ENCODE measurements around the gene TEP1. TPM values are rescaled to one million over a fixed set of nuclear protein-coding genes. Genes with fewer than 3 reads are reported as not detected.

TEP1 gene
- total RNA-seq, 2 donors from 2014 or later, result 53.7 to 71.3 TPM

DNA sequence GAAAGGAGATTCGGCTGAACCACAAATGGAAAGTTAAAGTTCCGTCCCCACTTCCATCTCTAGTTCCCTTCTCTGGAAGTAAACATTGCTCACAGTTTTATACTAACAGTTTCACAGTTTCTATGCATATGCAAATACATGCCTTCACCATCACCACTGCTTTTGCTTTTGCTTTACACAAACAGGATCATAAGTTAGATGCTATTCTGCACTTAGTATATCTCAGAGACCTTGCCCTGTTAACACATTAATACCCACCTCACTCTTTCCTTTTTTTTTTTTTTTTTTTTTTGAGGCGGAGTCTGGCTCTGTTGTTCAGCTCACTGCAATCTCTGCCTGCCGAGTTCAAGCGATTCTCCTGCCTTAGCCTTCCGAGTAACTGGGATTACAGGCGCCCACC is 890 bp downstream of the TEP1 start:
- Histone ChIP-seq H3K4me1 (peaks cover 10% of the 10 kb centered on the region), H3K27ac (peak overlapping the region; percentile 98), H3K4me3 (peak overlapping the region; percentile 62), H3K9me3 (no peaks in the 10 kb centered on the region), H3K36me3 (no peaks in the 10 kb centered on the region), H3K27me3 (no peaks in the 10 kb centered on the region), H3K9ac (ENCODE audit: low read depth in 2 of 2, low read length in 2 of 2) (peak overlapping the region; percentile 84 to 98)
- TF ChIP-seq, protein P1, sequence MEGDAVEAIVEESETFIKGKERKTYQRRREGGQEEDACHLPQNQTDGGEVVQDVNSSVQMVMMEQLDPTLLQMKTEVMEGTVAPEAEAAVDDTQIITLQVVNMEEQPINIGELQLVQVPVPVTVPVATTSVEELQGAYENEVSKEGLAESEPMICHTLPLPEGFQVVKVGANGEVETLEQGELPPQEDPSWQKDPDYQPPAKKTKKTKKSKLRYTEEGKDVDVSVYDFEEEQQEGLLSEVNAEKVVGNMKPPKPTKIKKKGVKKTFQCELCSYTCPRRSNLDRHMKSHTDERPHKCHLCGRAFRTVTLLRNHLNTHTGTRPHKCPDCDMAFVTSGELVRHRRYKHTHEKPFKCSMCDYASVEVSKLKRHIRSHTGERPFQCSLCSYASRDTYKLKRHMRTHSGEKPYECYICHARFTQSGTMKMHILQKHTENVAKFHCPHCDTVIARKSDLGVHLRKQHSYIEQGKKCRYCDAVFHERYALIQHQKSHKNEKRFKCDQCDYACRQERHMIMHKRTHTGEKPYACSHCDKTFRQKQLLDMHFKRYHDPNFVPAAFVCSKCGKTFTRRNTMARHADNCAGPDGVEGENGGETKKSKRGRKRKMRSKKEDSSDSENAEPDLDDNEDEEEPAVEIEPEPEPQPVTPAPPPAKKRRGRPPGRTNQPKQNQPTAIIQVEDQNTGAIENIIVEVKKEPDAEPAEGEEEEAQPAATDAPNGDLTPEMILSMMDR (IDR thresholded peaks at IDR 0.05), result no peak
- DNase-seq, result no peak
- intact Hi-C loops (cut with DNase I), result loop anchor here (5.0 to 10.0 kb wide), 3 partner anchors 45 to 272 kb away; partner anchors contain the start of genes ANG, APEX1 and RNASE4

DNA sequence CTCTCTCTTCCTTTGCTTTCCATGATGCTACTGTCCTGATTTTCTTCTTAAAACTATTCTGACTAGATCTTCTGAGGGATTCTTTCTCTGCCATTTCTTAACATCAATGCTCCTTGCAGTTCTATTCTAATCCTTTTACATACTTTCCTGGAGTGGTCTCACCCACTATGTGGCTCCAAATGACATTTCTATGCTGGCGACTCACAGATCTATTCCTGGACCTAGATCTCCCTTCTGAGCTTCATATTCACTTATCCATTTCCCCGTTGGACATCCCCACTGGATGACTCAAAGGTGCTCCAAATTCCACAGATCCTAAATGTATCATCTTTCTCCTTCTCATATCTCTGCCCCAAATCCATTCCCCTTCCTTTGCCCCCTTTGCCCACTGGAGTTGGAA is 4.1 kb downstream of the TEP1 start:
- Histone ChIP-seq H3K9me3 (no peaks in the 10 kb centered on the region), H3K27ac (no peak overlapping the region), H3K27me3 (no peaks in the 10 kb centered on the region), H3K36me3 (peaks cover 5% of the 10 kb centered on the region), H3K4me1 (peaks cover 1% of the 10 kb centered on the region), H3K9ac (ENCODE audit: low read depth in 2 of 2, low read length in 2 of 2) (no peak overlapping the region), H3K4me3 (no peak overlapping the region)
- no peak for DNase-seq
- intact Hi-C loops (cut with DNase I), result loop anchor here (5.0 kb wide), 1 partner anchor 63 kb away; no protein-coding TSS in a partner anchor
- TF ChIP-seq, protein P1 (IDR thresholded peaks at IDR 0.05), result no peak

DNA sequence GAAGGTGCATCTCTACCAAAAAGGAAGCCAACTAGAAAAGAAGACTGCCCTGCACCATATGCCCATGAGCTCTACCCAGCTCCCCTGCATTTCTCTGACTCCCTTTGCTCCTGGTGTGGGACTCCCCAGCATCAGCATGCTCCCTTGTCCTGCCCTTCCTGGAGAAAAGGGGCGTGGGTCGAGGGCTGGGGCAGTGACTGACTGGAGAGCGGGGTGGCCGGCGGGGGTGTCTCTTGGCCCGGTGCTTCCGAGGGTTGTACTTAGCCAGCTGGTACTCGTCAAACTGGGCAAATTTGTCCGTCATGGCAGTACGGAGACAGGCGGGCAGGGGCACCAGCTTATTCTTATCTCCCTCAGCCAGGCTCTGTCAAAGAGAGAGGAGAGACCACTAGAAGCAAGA is 9.8 kb downstream of the TEP1 start:
- no peaks in the 10 kb centered on the region for H3K9me3 ChIP-seq
- intact Hi-C loops (cut with DNase I), result no loop called here
- no peak overlapping the region for H3K9ac ChIP-seq (ENCODE audit: low read depth in 2 of 2, low read length in 2 of 2)
- TF ChIP-seq, protein P1 (IDR thresholded peaks at IDR 0.05), result no peak
- H3K27me3 ChIP-seq, result no peaks in the 10 kb centered on the region
- no peak overlapping the region for H3K4me3 ChIP-seq
- no peak overlapping the region for H3K27ac ChIP-seq
- peaks cover 16% of the 10 kb centered on the region for H3K36me3 ChIP-seq
- H3K4me1 ChIP-seq, result no peaks in the 10 kb centered on the region
- no peak for DNase-seq

DNA sequence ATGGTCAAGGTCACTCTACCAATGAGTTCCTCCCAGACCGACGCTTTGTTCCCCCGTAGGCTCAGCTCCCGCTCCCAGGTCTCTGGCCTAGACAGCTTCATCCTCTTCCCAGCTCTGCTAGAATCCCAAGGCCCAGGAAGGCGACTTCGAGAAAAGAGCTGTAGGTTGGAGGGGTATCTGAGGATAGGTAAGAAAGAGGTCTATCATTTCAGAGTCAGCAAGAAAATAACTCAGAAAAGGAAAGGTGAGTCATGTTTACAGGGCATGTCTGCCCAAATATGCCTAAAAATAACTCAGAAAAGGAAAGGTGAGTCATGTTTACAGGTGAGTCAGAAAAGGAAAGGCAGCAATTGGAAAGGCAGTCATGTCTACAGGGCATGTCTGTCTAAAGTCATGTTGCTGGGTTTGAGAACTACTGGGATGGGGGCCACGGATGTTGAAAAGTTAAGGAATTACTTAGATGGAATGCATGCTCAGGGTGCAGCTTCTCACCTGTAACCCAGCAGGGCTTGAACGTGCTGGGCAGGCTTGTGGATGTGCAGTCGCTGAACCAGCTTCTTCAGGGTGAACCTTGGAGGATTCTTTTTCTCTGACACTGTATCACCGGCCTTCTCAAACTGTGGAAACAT is 12.2 kb downstream of the TEP1 start:
- Histone ChIP-seq H3K27me3 (no peaks in the 10 kb centered on the region), H3K4me3 (no peak overlapping the region), H3K4me1 (no peaks in the 10 kb centered on the region), H3K9ac (ENCODE audit: low read depth in 2 of 2, low read length in 2 of 2) (no peak overlapping the region), H3K36me3 (peaks cover 20% of the 10 kb centered on the region), H3K9me3 (no peaks in the 10 kb centered on the region), H3K27ac (peak overlapping the region; percentile 27)
- TF ChIP-seq, protein P1 (IDR thresholded peaks at IDR 0.05), result no peak
- no peak for DNase-seq
- intact Hi-C loops (cut with DNase I), result no loop called here

DNA sequence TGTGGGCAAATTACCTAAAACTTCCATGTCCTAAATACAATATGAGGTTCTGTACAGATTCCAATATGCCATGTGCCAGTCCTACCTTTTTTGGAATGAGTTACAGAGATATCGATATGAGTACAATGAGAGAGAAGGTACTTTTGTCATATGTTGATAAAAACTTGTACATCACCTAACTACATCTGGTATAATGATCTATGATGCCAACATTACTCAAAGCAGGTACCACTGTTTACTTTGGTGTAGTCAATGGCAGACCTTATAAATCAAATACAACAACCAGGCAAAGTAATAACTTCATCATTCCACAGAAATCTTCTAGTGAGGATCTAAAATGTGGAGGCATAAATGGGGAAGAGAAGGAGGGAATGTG is 12.7 kb downstream of the TEP1 start:
- H3K4me1 ChIP-seq, result no peaks in the 10 kb centered on the region
- no peak overlapping the region for H3K9ac ChIP-seq (ENCODE audit: low read depth in 2 of 2, low read length in 2 of 2)
- H3K9me3 ChIP-seq, result no peaks in the 10 kb centered on the region
- intact Hi-C loops (cut with DNase I), result no loop called here
- H3K27ac ChIP-seq, result no peak overlapping the region
- TF ChIP-seq, protein P1 (IDR thresholded peaks at IDR 0.05), result no peak
- H3K36me3 ChIP-seq, result peaks cover 24% of the 10 kb centered on the region
- H3K4me3 ChIP-seq, result no peak overlapping the region
- no peak for DNase-seq
- H3K27me3 ChIP-seq, result no peaks in the 10 kb centered on the region
